DOHH2 (cell line): ENCODE results near the gene CFAP157.

Experiments used
- H3F3A ChIP-seq: fragments of 200-600 bp; sonication (generic), shearing (Covaris generic); 2 replicates; pipeline ENCODE4 v1.6.0; 2016; ENCODE audit warnings: antibody characterized with exemption, mild to moderate bottlenecking; ENCODE audit not compliant: control insufficient read depth, insufficient read depth
- H3K27ac ChIP-seq: fragments of 200-600 bp; sonication (generic); 2 replicates; pipeline ENCODE4 v1.5.1; 2014; ENCODE audit warnings: low read depth, mild to moderate bottlenecking, low read length, moderate library complexity
- H3K27me3 ChIP-seq: fragments of 200-600 bp; sonication (generic); 2 replicates; pipeline ENCODE4 v1.6.1; 2014; ENCODE audit warnings: mild to moderate bottlenecking, low read length, mixed read lengths; ENCODE audit not compliant: control insufficient read depth
- H3K36me3 ChIP-seq: fragments of 200-600 bp; sonication (generic); 2 replicates; pipeline ENCODE4 v1.6.1; 2014; ENCODE audit warnings: mild to moderate bottlenecking, low read length, moderate library complexity, mixed read lengths; ENCODE audit not compliant: control insufficient read depth
- H3K4me1 ChIP-seq: fragments of 200-600 bp; sonication (generic); 2 replicates; pipeline ENCODE4 v1.6.1; 2014; ENCODE audit warnings: mild to moderate bottlenecking, low read length, mixed read lengths; ENCODE audit not compliant: control insufficient read depth
- H3K4me2 ChIP-seq: fragments of 200-600 bp; sonication (generic); 2 replicates; pipeline ENCODE4 v1.6.0; 2014; ENCODE audit warnings: mild to moderate bottlenecking, low read length, moderate library complexity
- H3K4me3 ChIP-seq: fragments of 200-600 bp; sonication (generic); 2 replicates; pipeline ENCODE4 v1.5.1; 2014; ENCODE audit warnings: mild to moderate bottlenecking, low read length, mixed read lengths
- H3K79me2 ChIP-seq: fragments of 200-600 bp; sonication (generic); 2 replicates; pipeline ENCODE4 v1.6.1; 2014; ENCODE audit warnings: mild to moderate bottlenecking, low read length, mixed read lengths; ENCODE audit not compliant: control insufficient read depth
- H3K9me2 ChIP-seq: fragments of 200-600 bp; sonication (generic); replicated peaks from 2 replicates; pipeline ENCODE4 v1.6.1; 2014; ENCODE audit warnings: mild to moderate bottlenecking, low read length, mixed read lengths; ENCODE audit not compliant: control insufficient read depth
- H3K9me3 ChIP-seq: fragments of 200-600 bp; sonication (generic); 2 replicates; pipeline ENCODE4 v1.6.1; 2014; ENCODE audit warnings: antibody characterized with exemption, low read length, mixed read lengths; ENCODE audit not compliant: control insufficient read depth, insufficient read depth
- H4K20me1 ChIP-seq: fragments of 200-600 bp; sonication (generic); 2 replicates; pipeline ENCODE4 v1.6.0; 2014; ENCODE audit warnings: low read depth, mild to moderate bottlenecking, antibody characterized with exemption, low read length, moderate library complexity; ENCODE audit not compliant: control insufficient read depth, insufficient read depth
- CTCF ChIP-seq: fragments of 200-600 bp; sonication (generic); IDR thresholded peaks from one replicate; pipeline ENCODE4 v1.5.1; 2014; ENCODE audit warnings: antibody characterized with exemption, mild to moderate bottlenecking, low read depth, low read length; ENCODE audit not compliant: poor library complexity, severe bottlenecking
- EZH2phosphoT487 ChIP-seq: fragments of 200-600 bp; sonication (generic); IDR thresholded peaks from 2 replicates; pipeline ENCODE4 v1.6.1; 2017; ENCODE audit warnings: borderline replicate concordance, mild to moderate bottlenecking, antibody characterized with exemption, low read length, moderate library complexity, mixed read lengths

Gene CFAP157

GRCh38 chr9:127726871-127727270 is 20.1 kb downstream of the CFAP157 start:
- no peaks in the 10 kb centered on the region for H3K9me2 ChIP-seq
- H3K36me3 ChIP-seq: no peaks in the 10 kb centered on the region
- no peaks in the 10 kb centered on the region for H3K4me1 ChIP-seq
- no peaks in the 10 kb centered on the region for H3K79me2 ChIP-seq
- TF ChIP-seq CTCF (no peak), EZH2phosphoT487 (no peak)
- 0 out of 2 replicates have a peak, but pooled peaks cover 3% of the 10 kb centered on the region for H3K27me3 ChIP-seq
- H3K27ac ChIP-seq: no peak overlapping the region
- no peaks in the 10 kb centered on the region for H4K20me1 ChIP-seq
- no peak overlapping the region for H3K4me3 ChIP-seq
- no peaks in the 10 kb centered on the region for H3K9me3 ChIP-seq
- H3F3A ChIP-seq: no peaks in the 10 kb centered on the region
- no peak overlapping the region for H3K4me2 ChIP-seq

- Histone ChIP-seq H3K36me3 (no peaks in the 10 kb centered on the region), H3K9me2 (no peaks in the 10 kb centered on the region), H3K4me1 (peaks cover 3% of the 10 kb centered on the region), H3K27ac (no peak overlapping the region), H3K4me2 (no peak overlapping the region), H4K20me1 (no peaks in the 10 kb centered on the region), H3K79me2 (no peaks in the 10 kb centered on the region), H3K4me3 (no peak overlapping the region), H3K9me3 (no peaks in the 10 kb centered on the region), H3F3A (no peaks in the 10 kb centered on the region), H3K27me3 (no peaks in the 10 kb centered on the region)
- TF ChIP-seq EZH2phosphoT487 (no peak), CTCF (no peak)
Observed at GRCh38 chr9:127728808-127729207, 22.0 kb downstream of the CFAP157 start.

GRCh38 chr9:127729522-127730256 is 22.9 kb downstream of the CFAP157 start:
- no peak overlapping the region for H3K4me2 ChIP-seq
- H3K27ac ChIP-seq: no peak overlapping the region
- no peaks in the 10 kb centered on the region for H3K9me3 ChIP-seq

More at GRCh38 chr9:127729522-127730256, 22.9 kb downstream of the CFAP157 start:
- no peaks in the 10 kb centered on the region for H3K9me2 ChIP-seq
- H3K4me1 ChIP-seq: peaks cover 10% of the 10 kb centered on the region
- no peaks in the 10 kb centered on the region for H3K27me3 ChIP-seq
- no peaks in the 10 kb centered on the region for H3F3A ChIP-seq
- H3K36me3 ChIP-seq: no peaks in the 10 kb centered on the region
- H3K4me3 ChIP-seq: no peak overlapping the region
- TF ChIP-seq CTCF (no peak), EZH2phosphoT487 (no peak)
- no peaks in the 10 kb centered on the region for H4K20me1 ChIP-seq
- H3K79me2 ChIP-seq: no peaks in the 10 kb centered on the region
